ENCODE results near the gene ELAPOR2.

DNA sequence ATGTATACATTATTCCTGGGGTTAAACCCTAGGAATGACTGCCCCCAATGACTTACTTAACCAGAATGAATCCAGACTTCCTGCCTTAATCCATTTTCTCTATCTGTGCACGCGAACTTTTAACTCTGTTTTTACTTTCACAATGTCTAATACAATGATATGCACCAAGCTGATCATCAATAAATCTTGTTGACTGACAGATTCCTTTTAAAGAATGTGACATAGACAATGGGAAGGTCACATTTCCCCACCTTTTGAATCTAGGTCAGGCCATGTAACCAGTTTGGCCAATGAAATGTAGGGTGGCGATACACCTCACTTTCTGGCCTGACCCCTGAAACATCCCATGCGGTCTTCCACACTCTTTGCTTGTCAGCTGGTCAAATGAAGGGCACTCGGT, 23.2 kb upstream of the ELAPOR2 start:
- TF ChIP-seq, protein P1, sequence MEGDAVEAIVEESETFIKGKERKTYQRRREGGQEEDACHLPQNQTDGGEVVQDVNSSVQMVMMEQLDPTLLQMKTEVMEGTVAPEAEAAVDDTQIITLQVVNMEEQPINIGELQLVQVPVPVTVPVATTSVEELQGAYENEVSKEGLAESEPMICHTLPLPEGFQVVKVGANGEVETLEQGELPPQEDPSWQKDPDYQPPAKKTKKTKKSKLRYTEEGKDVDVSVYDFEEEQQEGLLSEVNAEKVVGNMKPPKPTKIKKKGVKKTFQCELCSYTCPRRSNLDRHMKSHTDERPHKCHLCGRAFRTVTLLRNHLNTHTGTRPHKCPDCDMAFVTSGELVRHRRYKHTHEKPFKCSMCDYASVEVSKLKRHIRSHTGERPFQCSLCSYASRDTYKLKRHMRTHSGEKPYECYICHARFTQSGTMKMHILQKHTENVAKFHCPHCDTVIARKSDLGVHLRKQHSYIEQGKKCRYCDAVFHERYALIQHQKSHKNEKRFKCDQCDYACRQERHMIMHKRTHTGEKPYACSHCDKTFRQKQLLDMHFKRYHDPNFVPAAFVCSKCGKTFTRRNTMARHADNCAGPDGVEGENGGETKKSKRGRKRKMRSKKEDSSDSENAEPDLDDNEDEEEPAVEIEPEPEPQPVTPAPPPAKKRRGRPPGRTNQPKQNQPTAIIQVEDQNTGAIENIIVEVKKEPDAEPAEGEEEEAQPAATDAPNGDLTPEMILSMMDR (IDR thresholded peaks at IDR 0.05): no peak
- TF ChIP-seq EP300 (IDR thresholded peaks at IDR 0.05): no peak
